ENCODE data around the gene GABBR2. TPM values are rescaled to one million over a fixed set of nuclear protein-coding genes. Genes with fewer than 3 reads are reported as not detected.
A peak's percentile ranks its signal among the peaks of the same experiment; 100 is the strongest.

GABBR2 gene
- total and polyA plus RNA-seq, 2 donors: 0.14 TPM

GRCh38 chr9:98726735-98727134, 18.0 kb upstream of the GABBR2 start:
- no peaks in the 10 kb centered on the region for H3K4me1 ChIP-seq (ENCODE audit: control insufficient read depth in 2 of 2, insufficient read depth in 2 of 2, low read length in 2 of 2)
- no peaks in the 10 kb centered on the region for H3K36me3 ChIP-seq (ENCODE audit: control insufficient read depth in 2 of 2, insufficient read depth in 2 of 2, low read length in 1 of 2)
- peaks cover 0 to 4% of the 10 kb centered on the region in 2 donors for H3K27me3 ChIP-seq (ENCODE audit: control insufficient read depth in 2 of 2, insufficient read depth in 1 of 2, low read length in 1 of 2)
- no peaks in the 10 kb centered on the region for H3K9me3 ChIP-seq (ENCODE audit: control insufficient read depth in 2 of 2, insufficient read depth in 1 of 2, low read length in 1 of 2)
- peak in 1 of 9 donors; percentile 13 for DNase-seq (ENCODE audit: low read depth in 6 of 9, low spot score in 9 of 9)
- WGBS: 54% methylated on average over 5 of the region's 5 CpGs
- H3K27ac ChIP-seq (ENCODE audit: low read depth in 1 of 2, low read length in 1 of 2): no peak overlapping the region
- no peak overlapping the region for H3K4me3 ChIP-seq (ENCODE audit: low read length in 2 of 2)

DNA sequence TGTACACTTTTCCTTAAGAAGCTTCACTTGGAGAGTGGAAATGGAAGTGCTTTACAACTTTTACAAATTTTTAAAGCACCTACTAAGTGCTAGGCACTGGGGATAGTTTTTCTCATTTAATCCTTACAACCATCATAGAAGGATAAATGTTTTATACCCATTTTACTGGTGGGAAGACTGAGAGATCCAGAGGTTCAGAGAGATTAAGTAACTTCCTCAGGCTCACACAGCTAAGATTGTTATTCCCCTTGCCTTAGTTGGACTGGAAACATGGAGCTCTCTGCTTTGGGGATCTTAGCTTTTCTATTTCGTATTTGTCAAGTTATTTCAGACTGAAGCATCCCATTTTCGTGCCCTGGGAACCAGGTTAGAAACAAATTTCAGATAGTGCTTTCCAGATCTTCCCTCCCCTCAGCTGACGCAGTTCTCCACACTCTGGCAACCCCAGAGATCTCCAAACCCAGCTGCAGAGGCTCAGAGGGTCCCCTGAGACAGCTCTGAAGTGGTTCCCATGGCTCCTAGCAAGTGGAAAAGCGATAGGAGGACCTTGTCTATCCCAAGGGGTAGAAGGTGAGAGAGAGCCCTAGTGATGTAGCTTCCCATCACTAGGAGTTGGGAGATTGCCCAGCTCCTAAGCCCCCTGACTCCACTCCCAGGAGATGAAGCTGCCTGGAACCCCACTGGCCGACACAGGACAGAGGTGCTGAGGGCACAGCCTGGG, 16.2 kb upstream of the GABBR2 start:
- no peaks in the 10 kb centered on the region for H3K9me3 ChIP-seq (ENCODE audit: control insufficient read depth in 2 of 2, insufficient read depth in 1 of 2, low read length in 1 of 2)
- no peaks in the 10 kb centered on the region for H3K4me1 ChIP-seq (ENCODE audit: control insufficient read depth in 2 of 2, insufficient read depth in 2 of 2, low read length in 2 of 2)
- 79% methylated on average over 5 of the region's 5 CpGs for WGBS
- peaks cover 0 to 4% of the 10 kb centered on the region in 2 donors for H3K27me3 ChIP-seq (ENCODE audit: control insufficient read depth in 2 of 2, insufficient read depth in 1 of 2, low read length in 1 of 2)
- DNase-seq (ENCODE audit: low read depth in 6 of 9, low spot score in 9 of 9): no peak
- H3K27ac ChIP-seq (ENCODE audit: low read depth in 1 of 2, low read length in 1 of 2): no peak overlapping the region
- H3K36me3 ChIP-seq (ENCODE audit: control insufficient read depth in 2 of 2, insufficient read depth in 2 of 2, low read length in 1 of 2): no peaks in the 10 kb centered on the region
- H3K4me3 ChIP-seq (ENCODE audit: low read length in 2 of 2): no peak overlapping the region

- H3K9me3 ChIP-seq (ENCODE audit: control insufficient read depth in 2 of 2, insufficient read depth in 1 of 2, low read length in 1 of 2): no peaks in the 10 kb centered on the region
- no peak for DNase-seq (ENCODE audit: low read depth in 6 of 9, low spot score in 9 of 9)
- no peak overlapping the region for H3K27ac ChIP-seq (ENCODE audit: low read depth in 1 of 2, low read length in 1 of 2)
- no peak overlapping the region for H3K4me3 ChIP-seq (ENCODE audit: low read length in 2 of 2)
- WGBS: 94% methylated on average over 2 of the region's 2 CpGs
- H3K4me1 ChIP-seq (ENCODE audit: control insufficient read depth in 2 of 2, insufficient read depth in 2 of 2, low read length in 2 of 2): no peaks in the 10 kb centered on the region
- H3K36me3 ChIP-seq (ENCODE audit: control insufficient read depth in 2 of 2, insufficient read depth in 2 of 2, low read length in 1 of 2): no peaks in the 10 kb centered on the region
- H3K27me3 ChIP-seq (ENCODE audit: control insufficient read depth in 2 of 2, insufficient read depth in 1 of 2, low read length in 1 of 2): peaks cover 0 to 4% of the 10 kb centered on the region in 2 donors
Measured at GRCh38 chr9:98721643-98722042, 12.9 kb upstream of the GABBR2 start.

DNA sequence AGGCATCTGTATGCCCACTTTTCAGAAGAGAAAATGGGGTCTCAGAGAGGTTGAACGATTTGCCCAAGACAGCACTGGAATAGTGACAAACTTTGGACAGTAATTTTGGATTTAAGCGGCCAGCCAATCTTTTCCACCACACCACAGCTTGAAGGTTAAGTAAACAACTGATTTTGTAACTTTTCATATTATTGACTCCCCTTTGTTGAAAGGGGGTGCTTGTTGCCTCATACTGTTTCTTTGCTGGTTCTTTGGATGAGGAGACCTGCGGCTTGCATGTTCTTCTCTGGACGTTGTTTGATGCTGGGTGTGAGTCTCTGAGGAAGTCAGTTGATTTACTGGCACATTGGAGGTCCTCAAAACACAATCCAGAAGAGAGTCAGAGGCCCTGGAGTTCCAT, 11.7 kb upstream of the GABBR2 start:
- Histone ChIP-seq H3K36me3 (ENCODE audit: control insufficient read depth in 2 of 2, insufficient read depth in 2 of 2, low read length in 1 of 2) (no peaks in the 10 kb centered on the region), H3K9me3 (ENCODE audit: control insufficient read depth in 2 of 2, insufficient read depth in 1 of 2, low read length in 1 of 2) (no peaks in the 10 kb centered on the region), H3K27ac (ENCODE audit: low read depth in 1 of 2, low read length in 1 of 2) (no peak overlapping the region), H3K4me1 (ENCODE audit: control insufficient read depth in 2 of 2, insufficient read depth in 2 of 2, low read length in 2 of 2) (no peaks in the 10 kb centered on the region), H3K4me3 (ENCODE audit: low read length in 2 of 2) (no peak overlapping the region), H3K27me3 (ENCODE audit: control insufficient read depth in 2 of 2, insufficient read depth in 1 of 2, low read length in 1 of 2) (peaks cover 0 to 4% of the 10 kb centered on the region in 2 donors)
- WGBS: 90% methylated on average over 4 of the region's 4 CpGs
- no peak for DNase-seq (ENCODE audit: low read depth in 6 of 9, low spot score in 9 of 9)

- no peak overlapping the region for H3K27ac ChIP-seq (ENCODE audit: low read depth in 1 of 2, low read length in 1 of 2)
- no peaks in the 10 kb centered on the region for H3K36me3 ChIP-seq (ENCODE audit: control insufficient read depth in 2 of 2, insufficient read depth in 2 of 2, low read length in 1 of 2)
- peaks cover 0 to 3% of the 10 kb centered on the region in 2 donors for H3K27me3 ChIP-seq (ENCODE audit: control insufficient read depth in 2 of 2, insufficient read depth in 1 of 2, low read length in 1 of 2)
- H3K4me3 ChIP-seq (ENCODE audit: low read length in 2 of 2): no peak overlapping the region
- WGBS: 84% methylated on average over 2 of the region's 2 CpGs
- no peaks in the 10 kb centered on the region for H3K9me3 ChIP-seq (ENCODE audit: control insufficient read depth in 2 of 2, insufficient read depth in 1 of 2, low read length in 1 of 2)
- no peaks in the 10 kb centered on the region for H3K4me1 ChIP-seq (ENCODE audit: control insufficient read depth in 2 of 2, insufficient read depth in 2 of 2, low read length in 2 of 2)
- no peak for DNase-seq (ENCODE audit: low read depth in 6 of 9, low spot score in 9 of 9)
Measured at GRCh38 chr9:98719055-98719454, 10.3 kb upstream of the GABBR2 start.

DNA sequence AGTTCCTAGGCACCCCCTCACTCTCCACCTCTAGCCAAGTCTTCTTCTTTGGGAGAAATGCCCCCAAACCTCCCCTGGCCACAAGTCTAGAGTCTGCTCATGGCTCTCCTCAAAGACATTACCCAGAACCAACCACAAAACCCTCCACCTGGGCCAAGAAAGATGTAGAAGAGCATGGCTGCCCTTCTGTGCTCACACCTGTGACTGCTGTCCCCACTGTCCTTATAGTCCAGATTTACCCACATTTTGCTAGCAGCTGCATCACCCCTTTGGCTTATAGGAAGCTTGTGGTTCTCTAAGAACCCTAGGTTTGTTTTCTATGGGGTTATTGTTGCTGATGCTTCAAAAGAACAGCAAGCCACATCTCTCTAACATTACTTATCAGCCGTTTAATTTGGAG, 6.1 kb upstream of the GABBR2 start:
- Histone ChIP-seq H3K36me3 (ENCODE audit: control insufficient read depth in 2 of 2, insufficient read depth in 2 of 2, low read length in 1 of 2) (no peaks in the 10 kb centered on the region), H3K4me1 (ENCODE audit: control insufficient read depth in 2 of 2, insufficient read depth in 2 of 2, low read length in 2 of 2) (no peaks in the 10 kb centered on the region), H3K27ac (ENCODE audit: low read depth in 1 of 2, low read length in 1 of 2) (no peak overlapping the region), H3K9me3 (ENCODE audit: control insufficient read depth in 2 of 2, insufficient read depth in 1 of 2, low read length in 1 of 2) (no peaks in the 10 kb centered on the region), H3K27me3 (ENCODE audit: control insufficient read depth in 2 of 2, insufficient read depth in 1 of 2, low read length in 1 of 2) (peaks cover 9 to 29% of the 10 kb centered on the region in 2 donors), H3K4me3 (ENCODE audit: low read length in 2 of 2) (no peak overlapping the region)
- no peak for DNase-seq (ENCODE audit: low read depth in 6 of 9, low spot score in 9 of 9)
- 48% methylated on average over 1 of the region's 1 CpG for WGBS

DNA sequence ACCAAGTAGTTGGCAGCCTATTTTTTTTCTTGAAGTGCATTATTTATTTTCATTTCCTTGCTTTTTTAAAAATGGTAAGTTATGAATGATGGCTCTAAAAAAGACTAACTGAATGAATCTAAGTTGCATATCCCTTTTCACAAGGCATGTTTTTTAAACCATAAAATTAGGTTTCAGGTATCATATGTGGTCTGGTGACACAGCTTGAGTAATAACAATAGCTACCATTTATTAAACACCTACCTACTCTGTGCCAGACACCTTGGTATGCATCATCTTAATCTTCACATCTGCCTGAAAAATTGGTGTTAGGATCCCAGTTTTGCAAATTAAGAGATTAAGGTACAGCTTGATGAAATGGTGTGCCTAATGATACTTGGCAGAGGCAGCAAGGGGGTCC, 4.3 kb upstream of the GABBR2 start:
- H3K4me3 ChIP-seq (ENCODE audit: low read length in 2 of 2): no peak overlapping the region
- H3K9me3 ChIP-seq (ENCODE audit: control insufficient read depth in 2 of 2, insufficient read depth in 1 of 2, low read length in 1 of 2): no peaks in the 10 kb centered on the region
- H3K27me3 ChIP-seq (ENCODE audit: control insufficient read depth in 2 of 2, insufficient read depth in 1 of 2, low read length in 1 of 2): peaks cover 28 to 42% of the 10 kb centered on the region in 2 donors
- H3K27ac ChIP-seq (ENCODE audit: low read depth in 1 of 2, low read length in 1 of 2): no peak overlapping the region
- peaks cover 0 to 3% of the 10 kb centered on the region in 2 donors for H3K4me1 ChIP-seq (ENCODE audit: control insufficient read depth in 2 of 2, insufficient read depth in 2 of 2, low read length in 2 of 2)
- no peak for DNase-seq (ENCODE audit: low read depth in 6 of 9, low spot score in 9 of 9)
- H3K36me3 ChIP-seq (ENCODE audit: control insufficient read depth in 2 of 2, insufficient read depth in 2 of 2, low read length in 1 of 2): no peaks in the 10 kb centered on the region

DNA sequence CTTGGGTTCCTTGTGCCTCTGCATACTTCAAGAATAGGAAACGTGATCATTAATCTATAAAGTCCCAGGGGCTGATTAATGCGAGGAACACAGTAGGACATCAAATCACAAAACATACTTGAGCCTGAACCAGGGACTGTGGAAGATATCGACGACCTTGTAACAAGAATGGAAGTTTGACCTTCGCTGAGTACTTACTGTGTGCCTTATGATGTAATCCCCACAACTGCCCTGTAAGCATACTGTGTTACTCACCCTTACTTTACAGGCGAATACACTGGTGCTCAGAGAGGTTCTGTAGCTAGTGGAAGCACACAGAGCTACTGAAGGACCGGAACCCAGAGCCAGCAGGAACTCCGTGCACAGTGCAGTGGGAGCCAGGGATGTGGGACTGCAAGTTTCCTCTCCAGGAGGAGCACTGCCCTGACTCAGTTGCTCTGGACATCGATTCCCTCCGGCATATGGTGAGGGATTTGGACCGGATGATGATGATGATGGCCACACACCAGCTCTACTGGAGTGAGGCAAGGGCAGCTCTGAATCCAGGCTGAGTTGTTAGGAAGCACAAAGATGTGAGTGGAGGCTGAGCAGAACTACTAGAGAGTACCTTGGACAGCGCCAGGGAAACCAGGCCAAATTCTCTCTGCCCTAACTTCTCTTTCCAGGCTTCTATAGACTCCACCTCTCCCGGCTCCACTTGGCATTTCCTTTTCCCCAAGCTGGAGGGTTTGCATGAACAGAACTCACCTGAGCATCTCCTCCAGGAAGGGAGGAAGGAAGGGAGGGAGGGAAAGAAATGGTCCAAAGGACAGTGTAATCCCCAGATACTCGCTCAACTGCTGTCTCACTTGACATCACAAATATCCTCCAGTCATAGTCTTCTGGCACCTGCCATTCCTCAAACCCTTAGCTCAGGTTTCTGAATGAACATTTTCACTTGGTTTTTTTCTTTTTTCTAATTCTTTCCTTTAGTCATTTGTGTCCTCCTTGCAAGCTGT, 1.5 kb upstream of the GABBR2 start:
- Histone ChIP-seq H3K27me3 (ENCODE audit: control insufficient read depth in 2 of 2, insufficient read depth in 1 of 2, low read length in 1 of 2) (peaks cover 50 to 68% of the 10 kb centered on the region in 2 donors), H3K36me3 (ENCODE audit: control insufficient read depth in 2 of 2, insufficient read depth in 2 of 2, low read length in 1 of 2) (no peaks in the 10 kb centered on the region), H3K4me1 (ENCODE audit: control insufficient read depth in 2 of 2, insufficient read depth in 2 of 2, low read length in 2 of 2) (peaks cover 0 to 3% of the 10 kb centered on the region in 2 donors), H3K27ac (ENCODE audit: low read depth in 1 of 2, low read length in 1 of 2) (no peak overlapping the region), H3K9me3 (ENCODE audit: control insufficient read depth in 2 of 2, insufficient read depth in 1 of 2, low read length in 1 of 2) (no peaks in the 10 kb centered on the region), H3K4me3 (ENCODE audit: low read length in 2 of 2) (no peak overlapping the region)
- WGBS: 70% methylated on average over 14 of the region's 14 CpGs
- peak in 1 of 9 donors; percentile 13 for DNase-seq (ENCODE audit: low read depth in 6 of 9, low spot score in 9 of 9)
